Right lobe of liver (tissue), 4 donors: Measurements from ENCODE around the gene CLDN19.

Experiments
- CTCF ChIP-seq, 4 donors: fragments of 200-600 bp in 3 of 4; fragments of 450-650 bp in 1 of 4; IDR thresholded peaks; one replicate each; pipeline versions ENCODE4 v1.5.1 to v1.8.0; 2016 to 2022; ENCODE audit warnings: antibody characterized with exemption in 4 of 4, mild to moderate bottlenecking in 2 of 4
- POLR2A ChIP-seq: fragments of 450-650 bp; IDR thresholded peaks from one replicate; pipeline ENCODE4 v1.6.1; 2017; ENCODE audit warnings: antibody characterized with exemption, mild to moderate bottlenecking
- donor health status: DM: no; HTN: no; CAD: no.
- donor health status: DM: no; HTN: no; CAD: no.
- donor health status: DM: no; HTN: yes; CAD: no.

DNA sequence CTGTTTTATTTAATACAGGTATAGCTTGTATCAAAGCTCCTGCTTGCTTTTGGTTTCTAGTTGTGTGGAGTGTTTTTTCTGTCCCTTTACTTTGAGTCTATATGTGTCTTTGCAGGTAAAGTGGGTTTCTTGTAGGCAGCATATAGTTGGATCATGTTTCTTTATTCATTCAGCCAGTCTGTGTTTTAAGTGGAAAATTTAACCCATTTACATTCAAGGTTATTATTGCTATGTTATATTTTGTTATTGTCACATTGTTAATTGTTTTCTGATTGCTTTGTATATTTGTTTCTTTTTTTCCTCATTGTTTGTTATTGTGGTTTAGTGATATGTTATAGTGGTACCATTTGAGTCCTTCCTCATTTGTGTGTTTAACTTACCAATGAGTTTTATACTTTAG, 26.7 kb downstream of the CLDN19 start:
- TF ChIP-seq POLR2A (no peak), CTCF (IDR thresholded peaks at IDR 0.05) (no peak)
